Suppressor macrophage treated with lipopolysaccharide for 1 hour (primary cell): ENCODE data around the gene RASA4B.
"Not testable (repeated sequence)": the region's sequence is repeated elsewhere in the genome, so short reads cannot be mapped to it uniquely, and the experiment has no call there.

Experiments
- DNase-seq, 3 donors: peaks; one replicate each; pipeline ENCODE4 v3.0.0-alpha.2; 2020 to 2022

The RASA4B gene

DNA sequence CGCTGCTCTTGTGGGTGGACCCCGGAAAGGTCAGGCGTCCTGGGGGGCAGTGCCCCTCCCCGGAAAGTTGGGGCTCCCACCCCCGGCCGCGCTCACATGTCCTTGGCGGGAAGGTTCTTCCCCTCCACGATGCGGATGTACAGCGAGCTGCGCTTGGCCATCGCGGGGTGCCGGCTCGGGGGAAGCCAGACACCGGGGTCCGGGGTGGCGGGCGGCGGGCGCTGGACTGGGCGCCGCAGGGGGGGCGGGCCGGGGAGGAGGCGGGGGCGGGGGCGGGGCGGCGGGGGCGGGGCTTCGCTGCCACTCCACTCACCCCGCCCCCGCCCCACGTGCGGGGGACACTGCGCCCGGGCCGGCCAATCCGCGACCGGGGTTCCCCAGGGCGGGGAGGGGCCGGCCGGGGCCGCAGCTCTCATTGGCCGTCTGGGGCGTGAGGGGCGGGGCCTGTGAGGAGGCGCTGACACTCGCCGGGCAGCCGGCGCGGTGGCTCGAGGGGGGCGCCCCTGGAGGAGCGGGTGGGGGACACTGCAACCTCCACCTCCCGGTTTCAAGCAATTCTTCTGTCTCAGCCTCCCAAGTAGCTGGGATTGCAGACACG is at the start of gene RASA4B:
RASA4B (minus strand) TSS at position 228 of the 598 bp plus-strand sequence; CDS start at position 161, 67 bp downstream.
- DNase-seq = peak in 2 of 3 donors; percentile 17 to 44

DNA sequence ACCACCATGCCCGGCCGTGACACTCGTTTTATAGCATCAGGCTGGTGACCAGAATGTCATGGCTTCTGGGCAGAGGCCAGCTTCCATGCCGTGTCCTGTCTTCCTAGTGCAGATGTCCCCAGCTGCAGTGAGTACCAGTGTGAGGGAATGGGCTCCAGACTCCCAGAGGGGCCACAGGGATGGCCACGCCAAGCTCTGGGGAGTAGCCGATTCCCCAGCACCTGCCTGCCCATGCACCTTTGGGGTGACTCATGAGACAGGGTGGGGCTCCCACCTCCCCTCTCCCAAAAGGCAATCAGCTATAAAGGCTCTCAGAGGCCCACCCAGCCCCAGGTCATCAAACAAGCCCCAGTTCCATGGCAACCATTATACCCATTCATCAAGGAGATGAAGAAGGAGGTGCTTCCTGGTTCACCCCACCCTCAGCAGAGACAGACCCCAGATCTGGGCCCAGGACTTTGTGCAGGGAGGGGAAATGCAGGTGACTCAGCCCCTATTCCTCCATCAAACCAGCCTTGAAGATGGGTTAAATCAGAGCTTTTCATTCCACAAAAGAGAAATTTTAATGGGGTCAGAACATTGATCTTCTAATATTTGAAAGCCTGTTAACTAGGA is 33.3 kb upstream of the RASA4B start, which contains the start of gene SPDYE2:
SPDYE2 (plus strand) TSS at position 419 of the 615 bp plus-strand sequence. CDS start 2,030 bp downstream, outside the sequence.
- DNase-seq = not testable (repeated sequence)

DNA sequence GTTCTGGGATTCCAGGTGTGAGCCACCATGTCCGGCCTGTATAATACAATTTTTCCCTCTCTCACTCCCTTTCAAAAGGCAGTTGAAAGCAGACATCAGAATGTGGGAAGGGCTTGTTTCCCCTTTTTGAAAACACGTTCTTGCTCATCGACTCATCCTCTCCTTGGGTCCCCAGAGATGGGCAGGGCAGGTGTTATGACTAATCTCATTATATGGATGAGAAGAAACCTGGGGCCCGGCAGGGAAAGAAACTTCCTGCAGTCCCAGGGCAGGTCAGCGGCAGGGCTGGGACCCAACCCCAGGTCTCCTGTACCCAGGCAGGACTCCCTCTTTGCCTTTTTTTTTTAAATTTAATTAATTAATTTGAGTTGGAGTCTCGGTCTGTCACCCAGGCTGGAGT is 28.8 kb upstream of the RASA4B start:
- DNase-seq = not testable (repeated sequence)

DNA sequence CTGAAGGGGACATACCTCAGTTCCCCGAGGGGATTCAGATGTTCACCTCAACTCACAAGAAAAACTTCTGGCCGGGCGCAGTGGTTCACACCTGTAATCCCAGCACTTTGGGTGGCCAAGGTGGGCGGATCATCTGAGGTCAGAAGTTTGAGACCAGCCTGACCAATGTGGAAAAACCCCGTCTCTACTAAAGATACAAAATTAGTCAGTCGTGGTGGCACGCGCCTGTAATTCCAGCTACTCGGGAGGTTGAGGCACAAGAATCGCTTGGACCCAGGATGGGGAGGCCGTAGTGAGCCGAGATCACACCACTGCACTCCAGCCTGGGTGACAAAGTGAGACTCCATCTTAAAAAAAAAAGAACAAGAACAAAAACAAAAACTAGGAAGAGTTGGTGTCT is 27.7 kb upstream of the RASA4B start:
- not testable (repeated sequence) for DNase-seq

DNA sequence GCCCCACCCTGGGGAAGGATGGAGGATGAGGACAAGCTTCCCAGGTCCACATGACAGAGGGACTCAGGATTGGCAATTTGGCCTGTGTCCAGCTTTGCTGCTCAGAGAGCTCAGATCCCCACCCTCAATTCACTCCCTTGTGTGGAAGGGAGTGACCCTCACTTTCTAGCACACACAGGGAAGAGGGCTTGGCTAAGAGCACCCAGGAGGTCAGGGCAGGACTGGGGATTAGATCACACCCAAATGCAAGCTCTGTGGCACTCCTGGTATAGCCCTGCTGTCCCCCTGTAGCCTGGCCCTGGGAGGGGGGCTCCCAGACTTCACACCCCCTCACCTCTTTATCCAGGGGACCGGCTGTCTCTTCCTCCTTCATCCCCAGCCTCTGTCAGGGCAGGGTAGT is 26.8 kb upstream of the RASA4B start:
- not testable (repeated sequence) for DNase-seq

DNA sequence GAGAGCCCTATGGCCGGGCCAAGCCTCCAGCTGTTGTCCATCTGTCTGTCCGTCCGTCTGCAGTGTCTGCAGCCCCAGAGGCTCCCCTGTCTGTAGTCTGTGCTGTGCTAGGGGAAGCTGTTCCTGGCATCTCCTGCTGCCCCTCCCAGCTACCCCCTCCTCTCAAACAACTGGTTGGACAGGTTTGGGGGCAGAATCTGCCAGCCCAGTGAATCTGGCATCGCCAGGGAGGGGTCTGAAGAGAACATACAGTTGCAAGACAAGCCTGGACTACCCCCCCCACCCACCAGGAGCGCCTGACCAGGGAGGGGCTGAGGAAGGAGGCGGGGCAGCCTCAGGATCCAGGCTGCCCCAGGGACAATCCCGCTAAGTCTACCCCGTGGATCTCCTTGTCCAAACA is 26.0 kb upstream of the RASA4B start, which contains the start of gene UPK3BL2:
UPK3BL2 (minus strand) TSS at position 101 of the 400 bp plus-strand sequence; CDS start at position 41, 60 bp downstream.
- DNase-seq = not testable (repeated sequence)

DNA sequence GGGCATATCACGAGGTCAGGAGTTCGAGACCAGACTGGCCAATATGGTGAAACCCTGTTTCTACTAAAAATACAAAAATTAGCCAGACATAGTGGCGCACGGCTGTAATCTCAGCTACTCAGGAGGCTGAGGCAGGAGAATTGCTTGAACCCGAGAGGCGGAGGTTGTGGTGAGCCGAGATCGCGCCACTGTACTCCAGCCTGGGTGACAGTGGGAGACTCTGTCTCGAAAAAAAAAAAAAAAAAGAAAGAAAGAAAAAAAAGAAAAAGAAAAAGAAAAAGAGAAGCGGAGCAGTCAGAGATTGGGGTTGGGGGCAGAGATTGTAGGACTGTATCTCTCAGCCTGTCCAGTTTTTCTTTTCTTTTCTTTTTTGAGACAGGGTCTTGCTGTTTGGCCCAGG is 25.2 kb upstream of the RASA4B start:
- not testable (repeated sequence) for DNase-seq

DNA sequence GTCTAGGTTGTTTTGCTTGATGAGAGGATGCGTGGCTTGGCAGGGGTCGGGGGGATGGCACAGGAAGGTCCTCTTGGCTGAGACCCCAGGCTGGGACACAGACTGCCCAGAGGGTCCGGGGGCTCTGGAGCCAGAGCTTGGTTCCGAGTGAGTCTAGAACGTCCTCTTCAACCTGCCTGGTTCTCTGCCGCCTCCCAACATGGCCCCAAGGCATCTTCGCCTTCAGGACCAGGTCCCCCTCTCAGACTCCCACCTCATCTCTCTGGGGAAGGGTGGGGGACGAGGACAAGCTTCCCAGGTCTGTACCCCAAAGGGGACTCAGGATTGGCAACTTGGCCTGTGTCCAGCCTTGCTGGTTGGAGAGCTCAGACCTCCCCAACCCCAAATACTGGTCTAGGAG is 24.5 kb upstream of the RASA4B start:
- not testable (repeated sequence) for DNase-seq

DNA sequence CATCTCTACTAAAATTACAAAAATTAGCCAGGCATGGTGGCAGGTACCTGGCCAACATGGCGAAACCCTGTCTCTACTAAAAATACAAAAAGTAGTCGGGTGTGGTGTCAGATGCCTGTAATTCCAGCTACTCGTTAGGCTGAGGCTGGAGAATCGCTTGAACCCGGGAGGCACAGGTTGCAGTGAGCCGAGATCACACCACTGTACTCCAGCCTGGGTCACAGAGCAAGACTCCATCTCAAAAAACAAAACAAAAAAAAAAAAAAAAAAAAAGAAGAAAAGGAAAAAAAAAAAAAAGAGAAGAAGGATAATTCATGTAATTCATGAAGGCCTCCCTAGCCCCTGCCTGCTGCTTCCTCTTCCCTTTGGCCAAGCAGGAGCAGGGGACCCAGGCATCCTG is 23.0 kb upstream of the RASA4B start:
- DNase-seq = not testable (repeated sequence)

DNA sequence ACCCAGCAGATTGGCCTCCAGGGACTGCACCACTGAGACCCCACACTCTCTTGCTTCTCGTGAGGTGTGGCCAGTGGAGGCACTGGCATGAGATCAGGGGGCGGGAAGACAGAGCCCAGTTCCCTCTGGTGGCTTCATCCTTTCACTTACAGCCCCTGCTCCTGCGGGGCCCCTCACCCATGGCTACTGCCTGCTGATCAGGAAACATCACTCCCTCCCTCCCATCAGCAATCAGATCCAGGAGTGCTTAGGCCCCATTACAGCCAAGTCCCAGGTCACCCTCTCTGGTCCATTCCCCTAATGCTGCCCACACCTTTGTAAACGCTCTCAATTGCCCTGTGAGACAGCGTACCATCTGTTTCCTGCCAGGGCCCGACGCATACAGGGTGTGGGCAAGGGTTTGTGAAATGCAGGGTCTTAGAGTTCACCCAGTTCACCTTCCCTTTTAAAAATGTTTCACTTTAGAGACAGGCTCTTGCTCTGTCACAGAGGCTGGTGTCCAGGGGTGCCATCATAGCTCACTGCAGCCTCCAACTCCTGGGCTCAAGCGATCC is 17.6 kb upstream of the RASA4B start:
- DNase-seq = not testable (repeated sequence)

DNA sequence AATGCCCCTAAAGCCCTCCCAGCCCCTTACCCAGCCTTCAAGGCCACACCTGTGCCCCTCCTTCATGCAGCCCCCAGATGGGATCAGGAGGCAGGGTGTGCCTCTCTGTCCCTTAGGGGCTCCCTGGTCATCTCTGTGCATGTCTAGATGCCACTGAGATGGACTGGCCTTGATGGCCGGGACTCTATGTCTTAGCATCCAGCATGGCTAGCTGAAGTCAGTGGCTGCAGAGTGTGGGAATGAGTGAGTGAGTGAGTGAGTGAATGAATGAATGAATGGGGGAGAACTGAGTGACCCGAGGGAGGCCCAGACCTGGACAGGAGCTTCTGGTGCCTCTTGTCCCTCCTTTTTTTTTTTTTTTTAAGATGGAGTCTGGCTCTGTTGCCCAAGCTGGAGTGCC is 14.6 kb upstream of the RASA4B start:
- DNase-seq = not testable (repeated sequence)

DNA sequence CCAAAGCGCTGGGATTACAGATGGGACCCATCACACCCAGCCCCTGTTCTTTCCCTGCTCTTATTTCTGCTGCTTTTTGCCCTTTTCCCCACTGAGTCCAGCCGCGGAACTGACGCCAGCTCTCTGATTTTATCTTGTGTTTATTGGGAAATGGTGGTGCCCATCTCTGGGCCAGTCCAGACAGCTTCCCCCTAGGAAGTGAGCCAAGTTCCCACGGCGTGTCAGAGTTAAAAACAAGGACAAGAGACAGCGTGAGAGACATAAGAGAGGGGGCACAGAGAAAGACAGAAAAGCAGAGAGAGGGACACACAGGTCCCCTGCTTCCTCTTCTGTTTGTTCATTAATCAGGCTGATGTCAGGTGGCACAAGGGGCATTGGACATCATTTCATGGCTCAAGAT is 14.0 kb upstream of the RASA4B start:
- DNase-seq = not testable (repeated sequence)

DNA sequence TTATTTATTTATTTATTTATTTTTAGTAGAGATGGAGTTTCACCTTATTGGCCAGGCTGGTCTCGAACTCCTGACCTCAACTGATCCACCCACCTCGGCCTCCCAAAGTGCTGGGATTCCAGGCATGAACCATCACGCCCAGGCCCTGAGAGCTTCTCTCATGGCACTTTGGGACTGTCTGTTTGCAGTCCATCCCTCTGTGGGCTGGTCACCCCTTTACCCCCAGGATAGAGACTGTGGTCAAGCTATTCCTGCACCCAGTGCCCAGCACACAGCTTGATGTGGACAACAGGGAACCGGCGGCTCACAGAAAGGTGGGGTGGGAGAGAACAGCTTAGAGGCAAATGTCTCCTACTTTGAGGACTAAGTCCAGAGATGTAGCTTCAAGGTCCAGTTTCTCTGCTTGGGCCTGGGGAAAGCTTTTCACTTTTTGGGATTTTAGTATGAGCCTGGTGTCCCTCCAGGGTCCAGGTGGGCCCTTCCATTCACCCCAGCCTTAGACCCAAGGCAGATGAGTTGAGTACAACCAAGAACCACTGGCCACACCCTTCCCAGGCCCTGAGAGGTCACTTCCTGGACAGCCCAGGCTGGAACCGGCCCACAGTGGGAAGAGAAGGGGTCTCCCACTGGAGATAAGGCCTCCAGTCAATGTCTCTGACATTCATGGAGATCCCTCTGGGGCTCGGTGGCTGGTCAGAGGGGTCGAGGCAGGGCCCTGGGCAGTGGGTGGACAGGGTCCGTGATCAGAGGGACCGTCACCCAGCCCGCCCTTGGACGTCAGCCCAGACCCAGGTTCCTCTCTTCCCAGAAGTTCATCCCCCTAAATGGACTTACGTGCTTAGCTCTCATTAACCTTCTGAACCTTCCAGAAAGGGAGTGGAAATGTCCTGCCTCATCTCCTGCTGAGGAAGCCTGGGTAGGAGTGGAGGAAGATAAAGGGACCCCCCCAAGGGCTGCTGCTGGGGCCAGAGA is 10.5 kb upstream of the RASA4B start:
- not testable (repeated sequence) for DNase-seq

DNA sequence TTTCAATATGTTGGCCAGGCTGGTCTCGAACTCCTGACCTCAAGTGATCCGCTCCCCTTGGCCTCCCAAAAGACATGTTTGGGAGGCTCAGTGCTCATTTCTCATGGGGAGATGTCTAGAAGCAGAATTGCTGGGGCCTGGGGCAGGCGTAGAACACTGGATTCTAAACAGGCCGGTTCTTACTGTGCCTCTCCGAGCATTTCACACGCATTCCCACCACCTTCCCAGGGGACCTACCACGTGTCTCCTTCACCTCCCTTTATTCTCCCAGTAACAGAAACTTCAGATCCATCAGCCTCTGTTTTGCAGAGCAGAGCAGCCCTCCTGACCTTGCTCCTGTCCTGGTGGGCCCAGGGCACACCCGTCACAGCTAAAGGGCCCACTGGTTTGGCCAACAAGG is 9.6 kb upstream of the RASA4B start:
- DNase-seq = not testable (repeated sequence)

DNA sequence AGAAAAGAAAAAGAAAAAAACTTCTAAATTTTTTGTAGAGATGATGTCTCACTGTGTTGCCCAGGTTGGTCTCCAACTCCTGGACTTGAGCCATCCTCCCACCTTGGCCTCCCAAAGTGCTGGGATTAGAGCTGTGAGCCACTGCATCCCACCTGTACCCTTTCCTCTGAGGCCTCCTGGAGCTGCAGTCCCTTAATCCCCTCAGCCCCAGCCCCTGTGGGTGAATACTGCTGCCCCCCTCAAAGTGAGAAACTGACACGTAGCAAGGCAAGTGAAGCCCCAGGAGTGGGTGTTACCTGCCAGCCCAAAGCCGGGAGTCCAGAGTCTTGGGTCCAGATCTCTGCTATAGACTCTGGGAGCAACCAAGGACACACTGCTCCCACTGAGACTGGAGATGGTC is 7.2 kb upstream of the RASA4B start:
- DNase-seq = not testable (repeated sequence)

DNA sequence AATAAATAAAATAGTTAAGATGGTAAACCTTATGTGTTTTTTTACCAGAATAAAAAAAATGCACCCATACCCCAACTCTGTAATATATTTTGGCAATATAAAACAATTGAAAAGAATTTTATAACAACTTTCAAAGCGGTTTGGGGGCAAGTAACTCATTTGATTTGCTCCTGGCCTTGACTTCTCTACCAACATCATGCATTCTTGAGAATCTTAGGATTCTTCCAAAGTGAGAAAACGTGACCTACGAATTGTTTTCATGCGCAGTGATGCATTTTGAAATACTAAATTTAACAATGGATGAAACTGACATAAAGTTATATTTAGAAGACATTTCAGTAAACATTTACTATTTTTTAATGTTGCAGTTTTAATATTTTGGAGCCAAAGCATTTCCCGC is 3.2 kb upstream of the RASA4B start:
- DNase-seq = not testable (repeated sequence)

DNA sequence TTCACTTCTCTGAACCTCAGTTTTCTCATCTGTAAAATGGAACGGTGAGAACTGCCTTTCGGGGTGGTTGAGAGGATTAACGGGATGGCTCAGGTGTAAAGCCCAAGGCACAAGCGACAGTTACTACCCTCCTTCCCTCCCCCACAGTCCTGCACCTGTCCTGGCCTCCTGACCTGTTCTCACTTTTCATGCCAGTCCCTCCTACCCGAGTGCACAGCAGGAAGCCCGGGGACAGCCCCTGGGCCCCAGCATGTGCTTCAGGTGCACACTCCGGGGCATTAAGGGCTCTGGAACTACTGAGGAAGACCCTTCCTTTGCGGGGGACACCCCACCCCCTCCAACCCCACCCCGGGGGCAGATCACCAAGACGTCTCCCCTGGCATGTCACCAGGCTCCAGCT is 626 bp downstream of the RASA4B start:
- DNase-seq = not testable (repeated sequence)

DNA sequence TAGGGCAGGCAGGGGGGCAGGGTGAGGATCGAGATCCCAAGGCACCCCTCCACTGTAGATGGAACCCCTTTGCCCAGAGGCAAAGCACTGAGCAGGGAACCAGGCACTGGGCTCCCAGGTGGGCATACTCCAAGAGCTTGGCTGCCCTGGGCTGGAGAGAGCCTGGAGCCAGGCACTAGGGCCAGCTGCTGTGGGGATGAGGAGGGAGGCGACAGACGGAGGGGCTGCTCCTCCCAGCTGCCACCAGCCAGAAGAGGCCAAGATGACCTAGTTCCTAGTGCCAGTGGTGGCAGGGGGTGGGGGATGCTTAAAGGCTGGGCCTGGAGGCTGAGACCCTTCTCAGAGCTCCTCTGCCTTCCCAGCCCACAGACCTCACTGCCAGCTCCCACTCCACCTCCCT is 1.7 kb downstream of the RASA4B start:
- not testable (repeated sequence) for DNase-seq

DNA sequence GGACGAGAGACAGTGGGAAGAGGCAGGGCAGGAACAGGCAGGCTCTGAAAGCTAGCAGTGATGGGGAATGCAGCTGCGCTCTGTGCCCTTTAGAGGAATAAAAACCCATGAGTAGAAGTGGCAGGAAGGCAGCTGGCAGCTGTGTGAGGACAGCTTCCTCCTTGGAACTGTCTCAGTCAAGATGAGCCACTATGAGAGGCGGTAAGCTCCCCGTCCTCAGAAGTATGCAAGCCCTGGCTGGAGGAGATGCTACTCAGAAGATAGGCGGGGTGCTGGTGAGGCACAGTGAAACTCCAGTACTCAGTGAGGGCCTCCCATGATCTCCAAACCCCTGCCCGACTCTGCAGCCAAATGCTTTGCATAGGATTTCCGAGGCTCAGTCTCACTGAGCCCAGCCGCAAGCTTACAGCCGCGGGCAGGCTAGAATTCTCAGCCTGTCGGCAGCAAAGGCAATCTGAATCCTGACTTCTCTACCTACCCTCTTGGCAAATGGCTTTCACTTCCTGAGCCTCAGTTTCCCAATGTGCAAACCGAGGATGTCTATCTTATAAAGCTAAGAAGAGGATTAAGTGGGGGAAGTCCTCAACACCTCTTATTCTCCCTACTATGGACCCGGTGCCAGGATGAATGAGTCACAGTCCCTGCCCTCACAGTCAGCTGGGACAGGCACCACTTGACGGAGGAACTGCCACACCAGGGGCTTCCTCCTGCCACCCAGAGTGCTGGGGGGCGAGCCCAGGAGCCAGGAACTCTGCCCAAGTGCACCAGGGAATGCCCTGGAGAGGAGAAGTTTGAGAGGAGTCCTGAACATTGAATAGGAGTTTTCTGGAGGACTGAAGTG is 2.5 kb downstream of the RASA4B start:
- DNase-seq = not testable (repeated sequence)

DNA sequence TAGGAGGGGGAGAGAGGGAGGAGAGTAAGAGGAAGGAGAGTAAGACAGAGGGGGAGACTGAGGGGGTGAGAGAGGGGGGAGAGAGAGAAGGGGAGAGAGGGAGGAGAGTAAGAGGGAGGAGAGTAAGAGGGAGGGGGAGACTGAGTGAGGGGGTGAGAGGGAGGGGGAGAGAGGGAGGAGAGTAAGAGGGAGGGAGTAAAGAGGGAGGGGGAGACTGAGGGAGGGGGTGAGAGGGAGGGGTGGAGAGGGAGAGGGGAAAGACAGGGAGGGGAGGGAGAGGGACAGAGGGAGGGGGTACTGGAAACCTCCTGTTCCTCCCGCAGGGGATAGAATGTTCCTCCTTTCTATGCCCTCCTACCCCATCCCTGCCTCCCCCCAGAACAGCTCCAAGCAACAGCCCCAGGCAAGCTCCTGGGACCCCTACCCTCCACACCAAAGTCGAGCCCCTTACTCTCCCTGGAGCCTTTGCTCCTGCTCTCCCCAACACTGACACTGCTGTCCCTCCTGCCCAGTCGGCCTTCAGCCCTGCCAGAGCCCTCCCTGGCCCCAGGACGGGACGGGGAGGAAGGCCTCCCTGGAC is 4.8 kb downstream of the RASA4B start:
- peak in 2 of 3 donors; percentile 15 to 40 for DNase-seq

DNA sequence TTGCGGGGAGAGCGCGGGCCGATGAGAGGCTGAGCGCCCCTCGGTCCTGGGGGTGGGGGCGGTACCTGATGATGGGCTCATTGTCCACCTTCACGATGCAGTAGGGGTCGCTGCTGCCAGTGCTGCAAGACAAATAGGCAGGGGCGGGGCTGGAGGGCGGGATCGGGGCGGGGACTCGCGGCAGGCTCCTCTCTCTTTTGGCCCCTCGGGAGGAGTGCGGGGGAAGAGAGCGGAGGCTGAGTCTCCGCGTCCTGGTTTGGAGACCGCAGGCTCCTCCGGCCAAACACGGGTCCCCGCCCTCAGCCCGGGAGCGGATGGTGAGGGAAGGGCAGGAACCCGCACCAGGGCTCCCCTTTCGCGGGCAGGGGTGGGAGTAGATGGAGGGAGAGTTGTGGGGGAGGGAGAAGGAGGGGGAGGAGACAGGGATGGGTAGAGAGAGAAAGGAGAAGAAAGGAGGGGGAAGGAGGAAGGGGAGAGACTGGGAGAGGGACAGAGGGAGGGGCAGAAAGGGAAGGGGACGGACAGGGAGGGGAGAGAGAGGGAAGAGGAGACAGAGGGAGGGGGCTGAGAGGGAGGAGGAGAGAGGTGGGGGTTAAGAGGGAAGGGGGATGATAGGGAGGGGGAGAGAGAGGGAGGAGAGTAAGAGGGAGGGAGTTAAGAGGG is 5.6 kb downstream of the RASA4B start:
- not testable (repeated sequence) for DNase-seq
